Frontal cortex (tissue), 4 donors: ENCODE results near the gene FGD3. TPM values are rescaled to one million over a fixed set of nuclear protein-coding genes. Genes with fewer than 3 reads are reported as not detected.
"Not testable (repeated sequence)": the region's sequence is repeated elsewhere in the genome, so short reads cannot be mapped to it uniquely, and the experiment has no call there.

ENCODE experiments used
- DNase-seq, 2 donors: peaks; one replicate each; pipeline ENCODE4 v3.0.0; 2012; ENCODE audit warnings: low spot score in 2 of 2
- FAIRE-seq: peaks from 2 replicates; lab custom pipeline; 2012; peaks lifted over from hg19 to GRCh38; lab: Jason Lieb, UNC
- total RNA-seq: library from RNA; depleted of rRNA; stranded (reverse); fragments of >200 nt; gene quantifications from one replicate; pipeline ENCODE4 v1.2.3, GENCODE V29; 2014
- donor health status: control.
- donor health status: control.
- donor health status: control.

FGD3 gene
- total RNA-seq, 1 donor from 2014 or later = 17.9 TPM

- FAIRE-seq (no peak), DNase-seq (no peak)
Measured at GRCh38 chr9:92974761-92975755, 27.7 kb downstream of the FGD3 start.

- no peak for FAIRE-seq
Measured at GRCh38 chr9:92976431-92976830, 29.1 kb downstream of the FGD3 start.

GRCh38 chr9:92977279-92977678 is 30.0 kb downstream of the FGD3 start:
- DNase-seq (no peak), FAIRE-seq (no peak)

More at GRCh38 chr9:92976431-92976830, 29.1 kb downstream of the FGD3 start:
- DNase-seq = no peak

- no peak for DNase-seq
- FAIRE-seq = no peak
Measured at GRCh38 chr9:92978345-92978875, 31.1 kb downstream of the FGD3 start.

- no peak for DNase-seq
- no peak for FAIRE-seq
Measured at GRCh38 chr9:92979283-92980056, 32.1 kb downstream of the FGD3 start.

- DNase-seq = no peak
- FAIRE-seq = no peak
Measured at GRCh38 chr9:92980085-92980745, 32.9 kb downstream of the FGD3 start.

GRCh38 chr9:92982130-92982529 is 34.8 kb downstream of the FGD3 start:
- DNase-seq (no peak), FAIRE-seq (no peak)

DNA sequence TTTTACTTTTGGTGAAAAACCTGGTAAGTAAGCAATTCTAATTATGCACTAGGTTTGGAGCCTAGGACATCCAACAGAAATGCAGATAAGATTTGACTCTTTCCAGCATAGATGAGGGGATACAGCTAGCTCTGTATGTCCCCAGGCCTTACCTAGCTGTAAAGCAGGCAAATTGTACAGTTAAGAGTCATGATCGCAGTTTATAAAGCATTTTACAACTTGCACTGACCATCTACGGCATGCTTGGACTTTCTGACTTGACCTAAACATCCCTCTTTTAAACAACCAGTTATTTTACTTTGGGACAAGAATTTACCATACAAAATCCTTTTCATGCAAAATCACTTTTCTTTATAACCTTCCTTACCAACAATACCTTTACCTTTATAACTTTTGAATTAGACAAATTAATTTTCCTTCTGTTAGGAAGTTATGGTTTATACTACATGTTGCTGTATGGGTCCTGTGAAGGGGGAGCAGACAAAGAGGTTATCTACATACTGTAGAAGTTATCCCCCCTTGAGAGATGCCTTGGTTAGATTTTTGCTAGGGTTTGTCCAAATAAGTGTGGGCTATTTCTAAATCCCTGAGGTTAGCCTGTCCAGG is 36.8 kb downstream of the FGD3 start:
- DNase-seq = no peak

GRCh38 chr9:92984976-92985375 is 37.7 kb downstream of the FGD3 start:
- no peak for DNase-seq

More for the DNA sequence above, 36.8 kb downstream of the FGD3 start:
- FAIRE-seq = no peak

DNA sequence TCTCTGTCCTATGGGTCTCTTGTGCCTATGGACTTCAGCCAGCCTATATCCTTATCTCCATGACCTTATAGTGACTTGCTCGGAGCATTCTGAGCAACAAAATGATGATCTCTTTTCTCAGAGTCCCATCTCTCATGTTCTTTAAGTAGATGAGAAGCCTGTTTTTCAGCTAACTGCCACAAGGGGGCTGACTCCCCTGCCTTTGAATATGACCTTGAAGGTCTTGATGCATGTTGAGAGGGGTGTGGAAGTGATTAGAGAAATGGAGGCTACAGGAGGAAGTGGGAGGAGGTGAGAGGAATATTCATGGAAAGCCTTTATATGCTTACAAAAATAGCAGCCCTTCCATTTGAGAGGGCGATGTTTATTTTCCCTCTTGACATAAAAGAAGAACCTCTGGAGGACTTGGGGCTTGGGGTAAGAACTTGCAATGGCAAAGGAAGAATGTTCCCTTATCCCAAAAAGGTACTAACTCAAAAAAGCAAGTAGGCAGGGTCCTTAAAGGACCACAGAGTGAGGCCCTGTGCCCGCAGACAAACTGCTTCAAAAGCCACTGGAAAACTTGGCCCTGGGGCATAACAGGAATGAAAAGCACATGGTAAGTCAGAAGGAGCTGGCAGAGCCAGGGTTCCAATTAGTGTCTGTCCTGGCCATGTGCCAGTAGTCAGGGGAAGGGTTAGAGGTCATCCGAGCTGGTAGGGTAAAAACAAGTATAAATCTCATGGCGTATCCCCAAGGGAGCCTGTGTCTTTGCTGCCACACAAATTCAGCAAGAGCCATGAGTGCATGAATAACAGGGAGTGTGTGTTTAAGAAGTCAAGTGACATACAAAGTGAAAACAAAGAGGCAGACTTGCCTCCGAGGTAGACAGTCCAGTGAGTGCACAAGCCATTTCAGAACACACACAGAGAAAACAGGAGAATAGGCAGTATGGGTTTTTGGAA is 39.1 kb downstream of the FGD3 start:
- no peak for FAIRE-seq

More at GRCh38 chr9:92984976-92985375, 37.7 kb downstream of the FGD3 start:
- no peak for FAIRE-seq

GRCh38 chr9:92988215-92988768 is 41.0 kb downstream of the FGD3 start:
- FAIRE-seq (no peak), DNase-seq (no peak)

More for the DNA sequence above, 39.1 kb downstream of the FGD3 start:
- DNase-seq = no peak

- no peak for FAIRE-seq
- DNase-seq = no peak
Measured at GRCh38 chr9:92989561-92989960, 42.2 kb downstream of the FGD3 start.

DNA sequence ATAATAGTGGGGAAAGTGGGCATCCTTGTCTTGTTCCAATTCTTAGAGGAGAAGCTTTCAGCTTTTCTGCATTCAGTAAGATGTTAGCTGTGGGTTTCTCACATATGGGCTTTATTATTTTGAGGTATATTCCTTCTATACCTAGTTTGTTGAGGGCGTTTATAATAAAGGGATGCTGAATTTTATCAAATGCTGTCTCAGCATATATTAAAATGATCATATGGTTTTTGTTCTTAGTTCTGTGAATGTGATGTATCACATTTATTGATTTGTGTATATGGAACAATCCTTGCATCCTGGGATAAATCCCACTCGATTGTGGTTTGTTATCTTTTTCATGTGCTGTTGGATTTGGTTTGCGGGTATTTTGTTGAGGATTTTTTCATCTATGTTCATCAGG is 43.1 kb downstream of the FGD3 start:
- no peak for FAIRE-seq
- DNase-seq = no peak

GRCh38 chr9:92992549-92992948 is 45.2 kb downstream of the FGD3 start:
- FAIRE-seq (no peak), DNase-seq (no peak)

DNA sequence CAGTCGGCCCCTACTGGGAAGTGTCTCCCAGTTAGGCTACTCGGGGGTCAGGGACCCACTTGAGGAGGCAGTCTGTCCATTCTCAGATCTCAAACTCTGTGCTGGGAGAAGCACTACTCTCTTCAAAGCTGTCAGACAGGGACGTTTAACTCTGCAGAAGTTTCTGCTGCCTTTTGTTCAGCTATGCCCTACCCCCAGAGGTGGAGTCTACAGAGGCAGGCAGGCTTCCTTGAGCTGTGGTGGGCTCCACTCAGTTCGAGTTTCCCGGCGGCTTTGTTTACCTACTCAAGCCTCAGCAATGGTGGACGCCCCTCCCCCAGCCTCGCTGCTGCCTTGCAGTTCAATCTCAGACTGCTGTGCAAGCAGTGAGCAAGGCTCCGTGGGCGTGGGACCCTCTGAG is 51.5 kb downstream of the FGD3 start:
- DNase-seq, FAIRE-seq: not testable (repeated sequence)

DNA sequence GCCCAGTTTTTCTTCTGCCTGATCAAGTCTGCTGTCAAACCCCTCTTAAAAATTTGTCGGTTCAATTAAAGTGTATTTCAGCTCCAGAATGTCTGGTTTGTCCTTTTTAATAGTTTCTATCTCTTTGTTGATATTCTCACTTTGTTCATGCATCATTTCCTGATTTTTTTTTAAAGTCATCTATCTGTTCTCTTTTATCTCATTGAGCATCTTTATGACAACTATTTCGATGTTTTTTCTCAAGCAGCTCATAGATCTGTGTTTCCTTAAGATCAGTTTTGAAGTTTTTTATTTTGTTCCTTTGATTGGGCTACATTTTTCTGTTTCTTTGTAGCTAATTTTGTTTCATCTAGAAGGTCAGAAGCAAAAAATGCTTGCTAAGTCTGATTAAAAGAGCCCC is 53.7 kb downstream of the FGD3 start:
- no peak for DNase-seq
- FAIRE-seq = no peak

GRCh38 chr9:93002700-93003099 is 55.4 kb downstream of the FGD3 start:
- FAIRE-seq (no peak), DNase-seq (no peak)
